SK-N-SH (cell line): Measurements from ENCODE around the gene METTL4. TPM values are rescaled to one million over a fixed set of nuclear protein-coding genes. Genes with fewer than 3 reads are reported as not detected.

Experiments
- CTCF ChIA-PET: fragments of 300-600, 350-600 bp; formaldehyde crosslinking; extraction: SDS; loops from one replicate; lab custom pipeline; 2021; lab: Yijun Ruan, JAX
- POLR2A ChIA-PET: fragments of 350-600 bp; sonication (Branson Sonifier 250); formaldehyde crosslinking; extraction: SDS; loops from one replicate; lab custom pipeline; 2020; ENCODE audit warnings: antibody characterized with exemption, inconsistent platforms; lab: Yijun Ruan, JAX
- DNase-seq: peaks from one replicate; pipeline ENCODE4 v3.0.0; 2012
- H2AFZ ChIP-seq: fragments of 200-600 bp; sonication (generic); 2 replicates; pipeline ENCODE4 v1.8.1; 2016; ENCODE audit warnings: antibody characterized with exemption, mild to moderate bottlenecking, low read depth
- H3F3A ChIP-seq: fragments of 200-600 bp; sonication (generic); replicated peaks from 2 replicates; pipeline ENCODE3; 2016; ENCODE audit warnings: antibody characterized with exemption, mild to moderate bottlenecking; ENCODE audit not compliant: insufficient read depth
- H3K27ac ChIP-seq, 2 experiments: fragments of 200-500 bp in 1 of 2; fragments of 200-600 bp in 1 of 2; sonication (Bioruptor generic) in 1 of 2; sonication (generic), shearing (Covaris generic) in 1 of 2; 2 replicates each; pipeline versions ENCODE4 v1.5.1 to v1.6.1; 2014 to 2016; ENCODE audit warnings: low read depth in 2 of 2, inconsistent platforms in 1 of 2, low read length in 1 of 2, mild to moderate bottlenecking in 1 of 2, mixed read lengths in 1 of 2
- H3K27me3 ChIP-seq: fragments of 200-600 bp; sonication (generic), shearing (Covaris generic); 2 replicates; pipeline ENCODE4 v1.6.1; 2016; ENCODE audit warnings: mixed run types; ENCODE audit not compliant: insufficient read depth
- H3K36me3 ChIP-seq, 2 experiments: fragments of 200-500 bp in 1 of 2; fragments of 200-600 bp in 1 of 2; sonication (Bioruptor generic) in 1 of 2; sonication (generic) in 1 of 2; replicated peaks in 1 of 2; 2 replicates each; pipeline versions ENCODE3 to v1.5.1; 2014 to 2016; ENCODE audit warnings: low read length in 1 of 2, mild to moderate bottlenecking in 1 of 2; ENCODE audit not compliant: insufficient read depth in 2 of 2, control insufficient read depth in 1 of 2
- H3K4me1 ChIP-seq, 2 experiments: fragments of 200-500 bp in 1 of 2; fragments of 200-600 bp in 1 of 2; sonication (Bioruptor generic) in 1 of 2; sonication (generic), shearing (Covaris generic) in 1 of 2; 2 replicates each; pipeline versions ENCODE4 v1.5.1 to v1.6.1; 2014 to 2016; ENCODE audit warnings: low read depth in 1 of 2, low read length in 1 of 2, mixed run types in 1 of 2; ENCODE audit not compliant: insufficient read depth in 2 of 2, control insufficient read depth in 1 of 2
- H3K4me2 ChIP-seq: fragments of 200-600 bp; sonication (generic), shearing (Covaris generic); 2 replicates; pipeline ENCODE4 v1.6.1; 2017; ENCODE audit warnings: mixed run types
- H3K4me3 ChIP-seq, 2 experiments: fragments of 200-500 bp in 1 of 2; fragments of 200-600 bp in 1 of 2; sonication (Bioruptor generic) in 1 of 2; sonication (generic), shearing (Covaris generic) in 1 of 2; 2 replicates each; pipeline versions ENCODE4 v1.5.1 to v1.8.1; 2014 to 2016; ENCODE audit warnings: low read depth in 2 of 2, inconsistent platforms in 1 of 2, low read length in 1 of 2, mild to moderate bottlenecking in 1 of 2, mixed read lengths in 1 of 2, moderate library complexity in 1 of 2
- H3K79me2 ChIP-seq: fragments of 200-600 bp; sonication (generic); 2 replicates; pipeline ENCODE4 v1.8.1; 2017; ENCODE audit warnings: mild to moderate bottlenecking; ENCODE audit not compliant: insufficient read depth
- H3K9ac ChIP-seq: fragments of 200-600 bp; sonication (generic); 2 replicates; pipeline ENCODE4 v1.6.1; 2017; ENCODE audit warnings: mixed run types
- H3K9me2 ChIP-seq: fragments of 200-600 bp; sonication (generic); 2 replicates; pipeline ENCODE4 v1.6.1; 2017; ENCODE audit warnings: mixed run types
- H3K9me3 ChIP-seq: fragments of 200-600 bp; sonication (generic); 2 replicates; pipeline ENCODE4 v1.6.1; 2017; ENCODE audit warnings: mixed run types, mild to moderate bottlenecking, moderate library complexity
- H4K20me1 ChIP-seq: fragments of 200-600 bp; sonication (generic); 2 replicates; pipeline ENCODE4 v1.6.1; 2017; ENCODE audit warnings: mild to moderate bottlenecking, mixed run types; ENCODE audit not compliant: insufficient read depth
- CHD2 ChIP-seq: fragments of 150-350 bp; IDR thresholded peaks from 2 replicates; pipeline ENCODE4 v1.6.1; 2018; ENCODE audit warnings: low read length; ENCODE audit not compliant: partially characterized antibody
- CTCF ChIP-seq: fragments of 200-600 bp; sonication (generic); IDR thresholded peaks from 2 replicates; pipeline ENCODE4 v1.6.1; 2017; ENCODE audit warnings: antibody characterized with exemption, mild to moderate bottlenecking, moderate library complexity
- ELF1 ChIP-seq: IDR thresholded peaks from 2 replicates; pipeline ENCODE4 v1.4.0; 2012
- EP300 ChIP-seq, 2 experiments: IDR thresholded peaks; 2 replicates each; pipeline versions ENCODE4 v1.4.0 to v1.6.1; 2012; ENCODE audit warnings: borderline replicate concordance in 1 of 2, low read depth in 1 of 2, low read length in 1 of 2
- EZH2phosphoT487 ChIP-seq: fragments of 200-600 bp; sonication (generic); IDR thresholded peaks from 2 replicates; pipeline ENCODE4 v1.6.1; 2017; ENCODE audit warnings: low read depth, mixed run types, mild to moderate bottlenecking, antibody characterized with exemption, moderate library complexity, borderline replicate concordance
- FOSL2 ChIP-seq: IDR thresholded peaks from 2 replicates; pipeline ENCODE4 v1.4.0; 2012; ENCODE audit warnings: low read depth, mild to moderate bottlenecking, moderate library complexity, borderline replicate concordance
- FOXM1 ChIP-seq: IDR thresholded peaks from 2 replicates; pipeline ENCODE4 v1.4.0; 2012; ENCODE audit warnings: low read depth, mild to moderate bottlenecking
- GABPA ChIP-seq: IDR thresholded peaks from 2 replicates; pipeline ENCODE4 v1.4.0; 2012; ENCODE audit warnings: low read depth, mild to moderate bottlenecking
- MEF2A ChIP-seq: IDR thresholded peaks from 2 replicates; pipeline ENCODE4 v1.4.0; 2012; ENCODE audit warnings: low read depth, borderline replicate concordance
- NFIC ChIP-seq: IDR thresholded peaks from 2 replicates; pipeline ENCODE4 v1.4.0; 2012; ENCODE audit warnings: borderline replicate concordance
- PBX3 ChIP-seq: IDR thresholded peaks from 2 replicates; pipeline ENCODE4; 2012
- POLR2AphosphoS5 ChIP-seq: IDR thresholded peaks from 2 replicates; pipeline ENCODE4 v1.6.1; 2012; ENCODE audit warnings: low read depth, low read length
- RAD21 ChIP-seq: IDR thresholded peaks from 2 replicates; pipeline ENCODE4 v1.6.1; 2012; ENCODE audit warnings: mild to moderate bottlenecking, low read length
- RFX5 ChIP-seq: IDR thresholded peaks from 2 replicates; pipeline ENCODE4 v1.6.1; 2012; ENCODE audit warnings: mild to moderate bottlenecking, improper control_type of control experiment, low read length
- RXRA ChIP-seq: IDR thresholded peaks from 2 replicates; pipeline ENCODE4 v1.4.0; 2012; ENCODE audit warnings: low read depth, mild to moderate bottlenecking, borderline replicate concordance
- SMC3 ChIP-seq: IDR thresholded peaks from 2 replicates; pipeline ENCODE4 v1.6.1; 2012; ENCODE audit warnings: low read depth, low read length, improper control_type of control experiment
- USF2 ChIP-seq: fragments of 150-350 bp; IDR thresholded peaks from 2 replicates; pipeline ENCODE4 v1.6.1; 2017; ENCODE audit warnings: antibody characterized with exemption, low read length, low read depth, borderline replicate concordance
- YY1 ChIP-seq: IDR thresholded peaks from 2 replicates; pipeline ENCODE4 v1.4.0; 2012; ENCODE audit warnings: low read depth, mild to moderate bottlenecking
- ZBTB33 ChIP-seq: IDR thresholded peaks from 2 replicates; pipeline ENCODE4 v1.4.0; 2012; ENCODE audit warnings: low read depth, borderline replicate concordance
- WGBS: methylation state at CpG from one replicate; pipeline ENCODE4 v1.1.6; 2017; ENCODE audit warnings: low lambda C conversion rate; 5-methylcytosine and 5-hydroxymethylcytosine counted together
- polyA plus RNA-seq, 3 experiments: library from polyadenylated mRNA; depleted of rRNA; stranded (reverse); fragments of >200 nt; gene quantifications; 2 replicates each; pipeline ENCODE4 v1.2.3, GENCODE V29; 2012

Gene METTL4
- polyA plus RNA-seq, 1 of the 3 experiments (the other 2 are of a cell fraction), result 2.9 TPM

- no peak overlapping the region for H3K9ac ChIP-seq
- no peak overlapping the region for H3K4me3 ChIP-seq
- H2AFZ ChIP-seq, result no peak overlapping the region
- H3K4me1 ChIP-seq, result no peaks in the 10 kb centered on the region
- H3K27me3 ChIP-seq, result no peaks in the 10 kb centered on the region
- POLR2A ChIA-PET, result no interaction called here
- no peak overlapping the region for H3K4me2 ChIP-seq
- H3K79me2 ChIP-seq, result no peaks in the 10 kb centered on the region
- H3K9me2 ChIP-seq, result no peaks in the 10 kb centered on the region
- DNase-seq, result no peak
- no peaks in the 10 kb centered on the region for H3F3A ChIP-seq
- CTCF ChIA-PET, result interaction anchor here (0.7 to 3.2 kb wide), 4 partner anchors 8 to 444 kb away, joined by 3 to 24 read pairs (median 12); no protein-coding TSS in a partner anchor
- H3K27ac ChIP-seq, result no peak overlapping the region
- WGBS, result 85% methylated on average over 2 of the region's 2 CpGs
- peaks cover 6 to 11% of the 10 kb centered on the region in 2 experiments for H3K36me3 ChIP-seq
- H3K9me3 ChIP-seq, result no peaks in the 10 kb centered on the region
- H4K20me1 ChIP-seq, result no peaks in the 10 kb centered on the region
- TF ChIP-seq EP300 (IDR thresholded peaks at IDR 0.05; ENCODE audit: borderline replicate concordance in 1 of 2, low read depth in 1 of 2, low read length in 1 of 2) (no peak), POLR2AphosphoS5 (no peak), SMC3 (no peak), RAD21 (no peak), USF2 (no peak), YY1 (no peak), MEF2A (no peak), PBX3 (no peak), RXRA (no peak), ZBTB33 (no peak)
Measured at GRCh38 chr18:2549462-2549861, 21.8 kb downstream of the METTL4 start.

- POLR2A ChIA-PET, result interaction anchor here (0.7 kb wide), 1 partner anchor 107 kb away, joined by 3 read pairs; no protein-coding TSS in a partner anchor
- H3K4me3 ChIP-seq, result no peak overlapping the region
- 48% methylated on average over 4 of the region's 4 CpGs for WGBS
- peaks cover 3 to 14% of the 10 kb centered on the region in 2 experiments for H3K36me3 ChIP-seq
- H3K79me2 ChIP-seq, result no peaks in the 10 kb centered on the region
- H4K20me1 ChIP-seq, result no peaks in the 10 kb centered on the region
- peak; percentile 46 for DNase-seq
- no peaks in the 10 kb centered on the region for H3K9me3 ChIP-seq
- no peaks in the 10 kb centered on the region for H3K4me1 ChIP-seq
- H3K27me3 ChIP-seq, result no peaks in the 10 kb centered on the region
- H3K27ac ChIP-seq, result no peak overlapping the region
- no peak overlapping the region for H3K9ac ChIP-seq
- TF ChIP-seq MEF2A (no peak), FOSL2 (no peak), EZH2phosphoT487 (no peak), USF2 (no peak), CHD2 (no peak), RFX5 (no peak), CTCF (peak; percentile 79), RXRA (no peak), NFIC (no peak), GABPA (no peak), POLR2AphosphoS5 (no peak), FOXM1 (no peak), SMC3 (peak; percentile 42), RAD21 (peak; percentile 74), ELF1 (no peak)
- TF ChIP-seq, all 33 proteins: peak for 3
- Histone ChIP-seq H3F3A (no peaks in the 10 kb centered on the region), H2AFZ (no peak overlapping the region; the same call in 1 of the 2 replicates), H3K4me2 (no peak overlapping the region), H3K9me2 (no peaks in the 10 kb centered on the region)
- CTCF ChIA-PET, result interaction anchor here (0.6 to 3.2 kb wide), 31 partner anchors 10 to 973 kb away, joined by 3 to 24 read pairs (median 4); no protein-coding TSS in a partner anchor
Measured at GRCh38 chr18:2547477-2548087, 23.7 kb downstream of the METTL4 start.
